CD14-positive monocyte (primary cell): Measurements from ENCODE around the gene ZNF536. TPM values are rescaled to one million over a fixed set of nuclear protein-coding genes. Genes with fewer than 3 reads are reported as not detected.

Experiments used
- DNase-seq, 3 donors: peaks; one replicate each; pipeline ENCODE4 v3.0.0-alpha.2; 2011 to 2022
- H2AFZ ChIP-seq: 2 replicates; pipeline ENCODE4 v1.6.0; 2012; ENCODE audit warnings: mild to moderate bottlenecking, low read depth, low read length, inconsistent platforms; ENCODE audit not compliant: insufficient read depth, poor library complexity, severe bottlenecking
- H3K27ac ChIP-seq, 2 donors: 1 replicate in 1 of 2; 2 replicates in 1 of 2; pipeline ENCODE4 v1.5.1; 2012 to 2013; ENCODE audit warnings: low read length in 2 of 2, control low read depth in 1 of 2, inconsistent platforms in 1 of 2, low read depth in 1 of 2, mild to moderate bottlenecking in 1 of 2
- H3K27me3 ChIP-seq, 2 donors: one replicate each; pipeline versions ENCODE4 v1.6.0 to v1.6.1; 2011 to 2013; ENCODE audit warnings: low read length in 2 of 2; ENCODE audit not compliant: control insufficient read depth in 2 of 2, insufficient read depth in 2 of 2
- H3K36me3 ChIP-seq, 2 donors: replicated peaks in 1 of 2; 1 replicate in 1 of 2; 2 replicates in 1 of 2; pipeline versions ENCODE4 v1.5.1 to v1.6.1; 2012 to 2013; ENCODE audit warnings: low read length in 2 of 2, control low read depth in 1 of 2, inconsistent platforms in 1 of 2, mild to moderate bottlenecking in 1 of 2; ENCODE audit not compliant: insufficient read depth in 2 of 2, control insufficient read depth in 1 of 2
- H3K4me1 ChIP-seq, 2 donors: 1 replicate in 1 of 2; 2 replicates in 1 of 2; pipeline versions ENCODE4 v1.5.1 to v1.6.1; 2012 to 2013; ENCODE audit warnings: low read length in 2 of 2, control low read depth in 1 of 2, inconsistent platforms in 1 of 2, mild to moderate bottlenecking in 1 of 2, moderate library complexity in 1 of 2; ENCODE audit not compliant: insufficient read depth in 2 of 2, control insufficient read depth in 1 of 2
- H3K4me2 ChIP-seq: replicated peaks from 2 replicates; pipeline ENCODE3; 2012; ENCODE audit warnings: low read length, moderate library complexity, mild to moderate bottlenecking; ENCODE audit not compliant: poor library complexity, severe bottlenecking; ENCODE audit errors: extremely low read depth
- H3K4me3 ChIP-seq, 3 experiments: fragments of 200-600 bp in 1 of 3; sonication (generic) in 1 of 3; replicated peaks in 1 of 3; 1 replicate in 2 of 3; 2 replicates in 1 of 3; pipeline ENCODE4 v1.5.1; 2011 to 2013; ENCODE audit warnings: low read length in 3 of 3, mild to moderate bottlenecking in 3 of 3, control low read depth in 2 of 3, low read depth in 2 of 3, inconsistent platforms in 1 of 3, moderate library complexity in 1 of 3
- H3K79me2 ChIP-seq: 2 replicates; pipeline ENCODE4 v1.6.0; 2012; ENCODE audit warnings: mild to moderate bottlenecking, control low read depth, inconsistent platforms, low read length, moderate library complexity; ENCODE audit not compliant: insufficient read depth
- H3K9ac ChIP-seq: 2 replicates; pipeline ENCODE4 v1.6.0; 2017; ENCODE audit warnings: low read length, mild to moderate bottlenecking; ENCODE audit not compliant: insufficient read depth, poor library complexity, severe bottlenecking
- H3K9me3 ChIP-seq, 2 donors: replicated peaks in 1 of 2; 1 replicate in 1 of 2; 2 replicates in 1 of 2; pipeline versions ENCODE4 v1.5.1 to v1.6.1; 2012 to 2013; ENCODE audit warnings: low read length in 2 of 2, control low read depth in 1 of 2; ENCODE audit not compliant: control insufficient read depth in 1 of 2, insufficient read depth in 1 of 2
- H4K20me1 ChIP-seq: 2 replicates; pipeline ENCODE4 v1.6.0; 2012; ENCODE audit warnings: mild to moderate bottlenecking, low read length, control low read depth, moderate library complexity; ENCODE audit not compliant: insufficient read depth
- H3K27ac Mint-ChIP-seq, 7 donors: one replicate each; pipeline ENCODE4 v1.8.0; 2020; ENCODE audit warnings: mild to moderate bottlenecking in 7 of 7, mixed read lengths in 7 of 7, moderate library complexity in 6 of 7, inconsistent platforms in 2 of 7
- H3K27me3 Mint-ChIP-seq, 3 donors: one replicate each; pipeline ENCODE4 v1.8.0; 2021 to 2022; ENCODE audit warnings: low read depth in 3 of 3, mild to moderate bottlenecking in 3 of 3, mixed read lengths in 3 of 3, moderate library complexity in 3 of 3, inconsistent platforms in 1 of 3
- H3K36me3 Mint-ChIP-seq, 2 donors: one replicate each; pipeline ENCODE4 v1.8.0; 2020; ENCODE audit warnings: mixed read lengths in 2 of 2, inconsistent platforms in 1 of 2, mild to moderate bottlenecking in 1 of 2
- H3K4me1 Mint-ChIP-seq: one replicate; pipeline ENCODE4 v1.8.0; 2020; ENCODE audit warnings: mild to moderate bottlenecking, mixed read lengths
- H3K4me3 Mint-ChIP-seq, 2 donors: one replicate each; pipeline ENCODE4 v1.8.0; 2020; ENCODE audit warnings: mild to moderate bottlenecking in 2 of 2, mixed read lengths in 2 of 2, moderate library complexity in 1 of 2
- H3K9me3 Mint-ChIP-seq, 7 donors: one replicate each; pipeline ENCODE4 v1.8.0; 2020 to 2022; ENCODE audit warnings: mixed read lengths in 7 of 7, mild to moderate bottlenecking in 6 of 7, moderate library complexity in 6 of 7, inconsistent platforms in 2 of 7
- WGBS: methylation state at CpG from one replicate; pipeline ENCODE4 v1.1.5; 2013; ENCODE audit warnings: missing lambda C conversion rate; ENCODE audit not compliant: insufficient coverage; 5-methylcytosine and 5-hydroxymethylcytosine counted together
- intact Hi-C, 2 donors: fragments of 100-400 bp; cut with micrococcal nuclease; formaldehyde crosslinking; loops; one replicate each; pipeline versions ENCODE4 v1.15.0 to v1.15.1; 2023
- polyA plus RNA-seq, 3 donors: library from polyadenylated mRNA; depleted of rRNA in 1 of 3; unstranded in 2 of 3; stranded (reverse) in 1 of 3; fragments of 300-500 nt in 2 of 3; fragments of >200 nt in 1 of 3; fragmentation: Illumina TruSeq in 2 of 3; gene quantifications; 1 replicate in 2 of 3; 2 replicates in 1 of 3; pipeline ENCODE4 v1.2.3, GENCODE V29; 2012 to 2021
- TF ChIP-seq, protein P1 (sequence below): fragments of 200-600 bp; IDR thresholded peaks from one replicate; pipeline ENCODE4 v1.8.0; 2022; ENCODE audit warnings: antibody characterized with exemption, mild to moderate bottlenecking

The ZNF536 gene
- polyA plus RNA-seq, 3 donors: not detected

DNA sequence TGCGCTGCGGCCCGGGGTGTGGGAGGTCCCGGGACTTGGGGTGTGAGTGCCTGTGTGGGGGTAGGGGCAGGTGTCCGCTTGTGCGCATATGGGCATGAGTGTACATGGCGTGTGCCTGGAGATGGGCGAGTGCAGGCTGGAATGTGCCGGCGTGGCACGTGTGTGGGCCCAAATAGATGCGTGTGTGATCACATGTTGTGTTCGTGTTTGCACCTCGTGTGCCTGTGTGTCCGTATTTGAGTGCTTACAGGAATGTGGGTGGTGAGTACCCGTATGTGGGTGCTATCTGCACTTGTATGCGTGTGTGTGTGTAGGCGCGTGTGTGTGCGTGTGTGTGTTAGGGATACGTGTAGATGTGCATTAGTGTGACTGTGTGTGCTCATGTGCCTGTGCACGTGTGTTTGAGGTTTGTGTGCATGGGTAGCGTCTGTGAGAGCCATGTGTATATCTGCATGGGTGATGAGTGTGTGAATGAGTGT lies 3.4 kb downstream of the ZNF536 start:
- Mint-ChIP-seq H3K4me1 (no peaks in the 10 kb centered on the region), H3K27ac (no peak overlapping the region), H3K4me3 (peak overlapping the region in 1 of 2 donors; percentile 87), H3K27me3 (peaks cover 35 to 43% (median 35%) of the 10 kb centered on the region in 3 donors), H3K36me3 (no peaks in the 10 kb centered on the region), H3K9me3 (peaks cover 0 to 4% (median 0%) of the 10 kb centered on the region in 7 donors)
- peaks cover 10 to 38% of the 10 kb centered on the region in 2 donors for H3K27me3 ChIP-seq
- H2AFZ ChIP-seq: no peak overlapping the region
- H3K27ac ChIP-seq: no peak overlapping the region
- H3K4me3 ChIP-seq: no peak overlapping the region
- H3K9ac ChIP-seq: no peak overlapping the region
- TF ChIP-seq, protein P1, sequence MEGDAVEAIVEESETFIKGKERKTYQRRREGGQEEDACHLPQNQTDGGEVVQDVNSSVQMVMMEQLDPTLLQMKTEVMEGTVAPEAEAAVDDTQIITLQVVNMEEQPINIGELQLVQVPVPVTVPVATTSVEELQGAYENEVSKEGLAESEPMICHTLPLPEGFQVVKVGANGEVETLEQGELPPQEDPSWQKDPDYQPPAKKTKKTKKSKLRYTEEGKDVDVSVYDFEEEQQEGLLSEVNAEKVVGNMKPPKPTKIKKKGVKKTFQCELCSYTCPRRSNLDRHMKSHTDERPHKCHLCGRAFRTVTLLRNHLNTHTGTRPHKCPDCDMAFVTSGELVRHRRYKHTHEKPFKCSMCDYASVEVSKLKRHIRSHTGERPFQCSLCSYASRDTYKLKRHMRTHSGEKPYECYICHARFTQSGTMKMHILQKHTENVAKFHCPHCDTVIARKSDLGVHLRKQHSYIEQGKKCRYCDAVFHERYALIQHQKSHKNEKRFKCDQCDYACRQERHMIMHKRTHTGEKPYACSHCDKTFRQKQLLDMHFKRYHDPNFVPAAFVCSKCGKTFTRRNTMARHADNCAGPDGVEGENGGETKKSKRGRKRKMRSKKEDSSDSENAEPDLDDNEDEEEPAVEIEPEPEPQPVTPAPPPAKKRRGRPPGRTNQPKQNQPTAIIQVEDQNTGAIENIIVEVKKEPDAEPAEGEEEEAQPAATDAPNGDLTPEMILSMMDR: no peak
- DNase-seq: no peak
- H3K4me2 ChIP-seq: no peak overlapping the region
- H4K20me1 ChIP-seq: no peaks in the 10 kb centered on the region
- intact Hi-C loops: no loop called here
- H3K4me1 ChIP-seq: no peaks in the 10 kb centered on the region
- peaks cover 0 to 3% of the 10 kb centered on the region in 2 donors for H3K9me3 ChIP-seq
- 66% methylated on average over 15 of the region's 23 CpGs for WGBS
- no peaks in the 10 kb centered on the region for H3K79me2 ChIP-seq
- no peaks in the 10 kb centered on the region for H3K36me3 ChIP-seq

DNA sequence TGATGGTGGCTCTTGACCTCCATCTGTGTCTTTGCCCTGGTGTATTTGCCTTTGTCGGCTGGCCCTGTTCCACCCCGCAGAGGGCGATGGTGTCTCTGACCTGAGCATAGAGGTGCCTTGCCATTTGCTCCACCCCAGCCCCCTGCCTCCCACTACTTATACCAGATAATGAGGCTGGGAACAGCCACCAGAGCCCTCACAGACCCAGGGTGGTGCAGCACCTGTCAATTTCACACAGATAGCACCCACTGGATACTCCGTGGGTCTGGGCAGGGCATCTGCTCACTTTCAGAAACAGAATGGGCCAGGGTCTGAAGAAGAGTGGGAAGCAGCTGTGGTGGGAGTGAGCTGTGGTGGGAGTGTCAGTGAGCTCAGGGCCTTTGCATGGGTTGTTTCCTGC lies 4.1 kb downstream of the ZNF536 start:
- 85% methylated on average over 3 of the region's 4 CpGs for WGBS
- no peak overlapping the region for H3K27ac ChIP-seq
- no peaks in the 10 kb centered on the region for H3K79me2 ChIP-seq
- Mint-ChIP-seq H3K9me3 (peaks cover 0 to 4% (median 0%) of the 10 kb centered on the region in 7 donors), H3K27ac (no peak overlapping the region), H3K4me3 (peak overlapping the region in 1 of 2 donors; percentile 35), H3K36me3 (no peaks in the 10 kb centered on the region), H3K27me3 (peaks cover 35 to 43% (median 35%) of the 10 kb centered on the region in 3 donors), H3K4me1 (no peaks in the 10 kb centered on the region)
- no peak overlapping the region for H3K4me3 ChIP-seq
- DNase-seq: no peak
- TF ChIP-seq, protein P1: no peak
- H4K20me1 ChIP-seq: no peaks in the 10 kb centered on the region
- no peaks in the 10 kb centered on the region for H3K4me1 ChIP-seq
- H3K4me2 ChIP-seq: no peak overlapping the region
- H2AFZ ChIP-seq: no peak overlapping the region
- no peaks in the 10 kb centered on the region for H3K36me3 ChIP-seq
- peaks cover 10 to 38% of the 10 kb centered on the region in 2 donors for H3K27me3 ChIP-seq
- H3K9ac ChIP-seq: no peak overlapping the region
- intact Hi-C loops: no loop called here
- peaks cover 0 to 3% of the 10 kb centered on the region in 2 donors for H3K9me3 ChIP-seq
